GM12891 (cell line): ENCODE data around the gene MC2R.

Experiments
- POLR2A ChIP-seq: IDR thresholded peaks from 2 replicates; pipeline ENCODE4 v1.6.1; 2011; ENCODE audit warnings: low read depth, low read length, control low read depth
- POLR2AphosphoS5 ChIP-seq: IDR thresholded peaks from 2 replicates; pipeline ENCODE4 v1.6.1; 2011; ENCODE audit warnings: low read depth, low read length, control low read depth

DNA sequence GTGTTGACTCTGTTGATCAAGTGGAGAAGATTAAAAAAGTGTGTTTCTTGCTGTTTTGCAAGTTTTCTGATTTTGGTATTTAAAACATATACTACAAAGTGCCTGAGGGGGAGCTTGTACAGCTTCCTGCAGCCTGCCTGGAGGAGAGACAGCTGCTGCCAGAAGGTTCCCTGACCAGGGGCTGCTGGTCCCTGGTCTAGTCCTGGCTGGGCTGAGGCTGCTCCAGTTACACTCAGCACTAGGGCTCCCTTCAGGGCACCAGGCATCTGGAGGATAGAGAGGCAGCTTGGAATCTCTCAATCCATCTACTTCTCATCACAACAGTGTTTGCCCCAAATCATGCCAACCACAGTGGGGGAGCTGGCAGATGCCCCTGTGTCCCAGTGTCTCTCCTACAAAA is 4.8 kb downstream of the MC2R start:
- TF ChIP-seq POLR2AphosphoS5 (no peak), POLR2A (no peak)
